ENCODE measurements around the gene HIPK1.
A peak's percentile ranks its signal among the peaks of the same experiment; 100 is the strongest.

Gene HIPK1

DNA sequence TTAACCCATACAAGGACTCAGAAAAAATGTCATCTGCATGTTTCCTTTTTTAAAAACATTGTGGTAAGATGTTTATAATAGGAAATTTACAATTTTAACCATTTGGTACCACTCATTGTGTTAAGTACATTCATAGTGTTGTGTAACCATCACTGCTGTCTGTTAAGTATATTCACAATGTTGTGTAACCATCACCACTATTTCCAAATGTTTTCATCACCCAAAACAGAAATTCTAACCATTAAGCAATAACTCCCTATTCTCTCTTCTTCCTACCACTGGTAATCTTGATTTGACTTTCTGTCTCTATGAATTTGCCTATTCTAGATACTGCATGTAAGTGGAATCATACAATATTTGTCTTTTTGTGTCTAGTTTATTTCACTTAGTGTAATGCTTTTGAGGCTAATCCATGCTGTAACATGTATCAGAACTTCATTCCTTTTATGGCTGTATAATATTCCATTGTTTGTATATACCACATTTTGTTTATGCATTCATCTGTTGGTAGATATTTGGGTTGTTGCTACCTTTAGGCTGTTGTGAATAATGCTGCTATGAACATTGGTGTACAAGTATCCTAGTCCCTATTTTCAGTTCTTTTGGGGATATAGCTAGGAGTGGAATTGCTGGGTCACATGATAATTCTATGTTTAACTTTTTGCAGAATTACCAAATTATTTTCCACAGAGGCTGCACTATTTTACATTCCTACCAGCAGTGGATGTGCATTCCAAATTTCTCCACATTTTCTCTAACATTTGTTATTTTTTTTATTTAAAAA, 14.1 kb downstream of the HIPK1 start:
- TF ChIP-seq GATA2 (IDR thresholded peaks at IDR 0.05; ENCODE audit: low read depth, low read length): no peak
- TF ChIP-seq GATA3 (IDR thresholded peaks at IDR 0.05; ENCODE audit: low read depth, low read length): no peak

- no peak for TF ChIP-seq GATA2 (IDR thresholded peaks at IDR 0.05; ENCODE audit: low read depth, low read length)
- no peak for TF ChIP-seq GATA3 (IDR thresholded peaks at IDR 0.05; ENCODE audit: low read depth, low read length)
Measured at GRCh38 chr1:113945329-113945728, 16.2 kb downstream of the HIPK1 start.

GRCh38 chr1:113946112-113946511, 17.0 kb downstream of the HIPK1 start:
- TF ChIP-seq GATA2 (IDR thresholded peaks at IDR 0.05; ENCODE audit: low read depth, low read length): no peak
- TF ChIP-seq GATA3 (IDR thresholded peaks at IDR 0.05; ENCODE audit: low read depth, low read length): no peak

DNA sequence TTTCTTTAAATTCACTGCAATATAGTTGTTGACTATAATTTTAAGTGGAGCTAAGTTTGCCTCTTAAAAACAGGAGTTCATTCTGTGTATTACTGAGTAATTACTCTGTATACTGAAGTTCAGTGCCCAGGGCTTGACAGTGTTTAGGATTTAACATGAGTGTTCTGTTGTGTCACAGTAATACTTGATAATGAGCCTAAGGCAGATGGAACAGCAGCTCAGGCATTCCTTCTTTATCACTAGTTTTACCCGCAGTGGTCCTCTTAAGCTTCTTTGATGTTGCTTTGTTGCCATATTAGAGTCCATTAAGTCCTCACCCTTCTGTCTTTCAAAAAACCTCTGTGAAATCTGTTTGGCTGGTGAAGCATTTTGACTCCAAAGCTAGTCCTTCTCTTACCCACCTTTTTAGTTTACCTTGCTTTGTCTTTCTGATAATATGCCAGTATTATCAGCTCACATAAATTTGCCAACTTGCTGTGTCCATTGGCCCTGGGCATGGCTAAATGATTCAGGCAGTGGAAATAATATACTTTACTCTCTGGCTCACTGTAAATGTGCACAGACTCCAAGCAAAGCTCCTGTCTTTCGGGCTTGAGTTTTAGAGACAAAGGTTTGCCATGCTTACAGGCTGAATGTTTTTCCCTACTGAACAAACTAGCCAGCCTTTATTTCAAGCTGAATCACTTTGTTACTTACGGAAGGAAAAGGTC, 17.7 kb downstream of the HIPK1 start:
- TF ChIP-seq GATA3 (IDR thresholded peaks at IDR 0.05; ENCODE audit: low read depth, low read length) (no peak), GATA2 (IDR thresholded peaks at IDR 0.05; ENCODE audit: low read depth, low read length) (no peak)

DNA sequence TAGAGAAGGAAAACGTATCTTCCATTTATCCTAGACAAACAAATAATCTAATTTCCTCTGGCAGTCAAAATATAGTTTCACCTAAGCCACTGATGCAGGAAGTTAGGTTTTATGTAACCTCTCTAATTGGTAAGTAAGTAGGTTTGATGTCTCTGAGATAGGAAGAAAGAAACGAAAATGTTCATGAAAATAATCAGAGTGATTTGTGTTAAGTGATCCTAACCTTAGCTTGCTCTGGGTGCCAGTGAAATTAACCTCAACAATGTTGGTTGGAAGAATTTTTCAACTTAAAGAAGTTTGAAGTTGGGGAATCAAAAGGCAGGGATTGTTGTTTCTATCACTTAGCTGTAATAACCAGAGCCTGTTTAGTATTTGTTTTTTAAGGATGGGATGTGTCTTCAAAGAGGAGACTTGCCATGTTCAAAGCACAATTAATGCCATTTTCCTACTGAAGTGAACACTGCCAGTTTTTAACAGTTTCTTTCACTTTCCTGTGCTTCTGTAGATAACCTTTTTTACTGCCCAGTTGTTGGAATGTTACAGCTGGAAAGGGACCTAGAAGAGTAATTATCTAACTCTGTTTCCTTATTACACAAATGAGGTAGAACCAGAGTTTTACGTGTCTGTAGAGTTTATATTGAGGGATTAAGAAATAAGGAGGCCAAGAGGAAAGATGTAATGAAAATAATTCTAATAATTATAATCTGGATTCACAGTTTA, 18.4 kb downstream of the HIPK1 start:
- TF ChIP-seq GATA2 (IDR thresholded peaks at IDR 0.05; ENCODE audit: low read depth, low read length) (no peak), GATA3 (IDR thresholded peaks at IDR 0.05; ENCODE audit: low read depth, low read length) (no peak)

DNA sequence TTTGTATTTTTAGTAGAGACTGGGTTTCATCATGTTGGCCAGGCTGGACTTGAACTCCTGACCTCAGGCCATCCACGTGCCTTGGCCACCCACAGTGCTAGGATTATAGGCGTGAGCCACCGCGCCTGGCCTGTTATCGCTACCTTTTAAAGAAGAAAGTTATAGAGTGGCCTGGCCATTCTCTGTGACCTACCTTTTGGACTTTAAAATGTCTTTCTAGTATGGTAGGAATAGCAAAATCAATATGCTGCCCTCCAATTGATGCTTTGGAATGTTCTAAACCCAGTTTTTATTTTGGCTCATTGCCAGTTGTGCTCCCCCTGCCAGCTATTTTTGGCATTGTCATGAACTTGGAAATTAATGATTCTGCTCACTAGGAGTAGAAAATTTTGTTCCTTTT, 19.9 kb downstream of the HIPK1 start:
- no peak for TF ChIP-seq GATA3 (IDR thresholded peaks at IDR 0.05; ENCODE audit: low read depth, low read length)
- no peak for TF ChIP-seq GATA2 (IDR thresholded peaks at IDR 0.05; ENCODE audit: low read depth, low read length)

DNA sequence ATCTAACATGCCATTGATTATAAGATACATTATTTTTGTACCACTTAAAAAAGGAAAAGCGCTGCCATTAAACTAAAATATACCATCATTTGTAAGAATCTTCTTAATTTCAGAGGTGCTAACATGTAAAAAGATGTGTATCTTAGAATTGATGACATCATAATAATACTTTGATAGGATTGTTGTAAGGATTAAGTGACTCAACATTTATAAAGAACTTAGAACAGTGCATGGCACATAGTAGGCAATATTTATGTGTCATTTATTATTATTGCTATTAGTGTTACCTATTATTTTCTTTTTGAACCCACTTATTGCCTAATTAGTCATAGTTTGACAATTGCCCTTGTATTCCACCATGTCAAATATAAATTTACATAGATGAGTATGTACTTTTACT, 21.8 kb downstream of the HIPK1 start:
- no peak for TF ChIP-seq GATA2 (IDR thresholded peaks at IDR 0.05; ENCODE audit: low read depth, low read length)
- no peak for TF ChIP-seq GATA3 (IDR thresholded peaks at IDR 0.05; ENCODE audit: low read depth, low read length)

DNA sequence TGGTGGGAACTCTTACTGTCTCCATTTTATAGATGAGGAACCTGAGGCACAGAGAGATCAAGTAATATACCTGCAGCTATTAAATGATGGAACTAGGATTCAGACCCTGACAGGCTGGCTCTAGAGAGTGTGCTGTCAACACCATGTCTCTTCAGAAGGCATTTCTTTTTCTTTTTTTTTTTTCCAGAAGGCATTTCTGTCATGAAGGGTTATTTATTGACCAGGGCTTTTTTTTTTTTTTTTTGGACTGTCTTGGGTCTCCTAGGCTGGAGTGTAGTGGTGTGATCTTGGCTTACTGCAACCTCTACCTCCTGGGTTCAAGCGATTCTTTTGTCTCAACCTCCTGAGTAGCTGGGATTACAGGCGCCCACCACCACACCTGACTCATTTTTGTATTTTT, 22.6 kb downstream of the HIPK1 start:
- TF ChIP-seq GATA3 (IDR thresholded peaks at IDR 0.05; ENCODE audit: low read depth, low read length) (no peak), GATA2 (IDR thresholded peaks at IDR 0.05; ENCODE audit: low read depth, low read length) (no peak)

DNA sequence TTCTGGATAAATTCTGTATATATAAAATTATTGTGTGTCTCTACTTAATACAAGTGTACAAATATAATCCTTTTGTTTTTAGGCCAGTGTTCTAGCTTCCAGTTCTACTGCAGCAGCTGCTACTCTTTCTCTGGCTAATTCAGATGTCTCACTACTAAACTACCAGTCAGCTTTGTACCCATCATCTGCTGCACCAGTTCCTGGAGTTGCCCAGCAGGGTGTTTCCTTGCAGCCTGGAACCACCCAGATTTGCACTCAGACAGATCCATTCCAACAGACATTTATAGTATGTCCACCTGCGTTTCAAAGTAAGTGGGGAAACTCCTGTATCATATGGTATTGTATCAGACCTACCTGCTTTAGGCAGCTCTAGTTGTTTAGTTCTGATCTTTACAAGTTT, 28.9 kb downstream of the HIPK1 start:
- no peak for TF ChIP-seq GATA2 (IDR thresholded peaks at IDR 0.05; ENCODE audit: low read depth, low read length)
- TF ChIP-seq GATA3 (IDR thresholded peaks at IDR 0.05; ENCODE audit: low read depth, low read length): no peak

- TF ChIP-seq GATA3 (IDR thresholded peaks at IDR 0.05; ENCODE audit: low read depth, low read length) (no peak), GATA2 (IDR thresholded peaks at IDR 0.05; ENCODE audit: low read depth, low read length) (no peak)
Measured at GRCh38 chr1:113958691-113959090, 29.6 kb downstream of the HIPK1 start.

DNA sequence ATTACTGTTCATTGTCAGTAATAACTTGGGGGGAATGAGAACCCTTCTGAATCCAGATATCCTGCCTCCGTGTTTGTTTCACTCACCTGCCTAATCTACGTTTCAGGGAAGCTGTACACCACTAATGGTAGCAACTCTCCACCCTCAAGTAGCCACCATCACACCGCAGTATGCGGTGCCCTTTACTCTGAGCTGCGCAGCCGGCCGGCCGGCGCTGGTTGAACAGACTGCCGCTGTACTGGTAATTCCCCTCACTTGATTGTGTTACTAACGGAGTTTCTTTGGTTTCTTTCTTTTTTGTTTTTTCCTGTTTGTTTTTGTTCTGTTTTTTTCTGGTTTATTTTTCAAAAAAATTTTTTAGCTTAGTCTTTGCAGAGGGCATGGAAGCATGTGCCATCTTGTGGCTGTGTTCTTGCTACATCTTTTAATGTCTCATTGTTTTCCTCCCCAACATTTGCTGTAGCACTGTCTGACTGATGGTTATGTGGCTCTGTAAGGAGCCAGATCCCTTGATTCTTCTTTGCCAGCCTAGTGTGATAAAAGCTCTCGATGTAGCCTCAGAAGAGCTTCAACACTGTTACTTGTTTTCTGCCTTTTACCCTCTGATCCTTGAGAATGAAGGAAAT, 34.3 kb downstream of the HIPK1 start:
- TF ChIP-seq GATA2 (IDR thresholded peaks at IDR 0.05; ENCODE audit: low read depth, low read length): no peak
- no peak for TF ChIP-seq GATA3 (IDR thresholded peaks at IDR 0.05; ENCODE audit: low read depth, low read length)

GRCh38 chr1:113965703-113966412, 36.7 kb downstream of the HIPK1 start:
- no peak for TF ChIP-seq GATA2 (IDR thresholded peaks at IDR 0.05; ENCODE audit: low read depth, low read length)
- 0 out of 2 replicates have a peak, but pooled peaks have one; percentile 21 for TF ChIP-seq GATA3 (IDR thresholded peaks at IDR 0.05; ENCODE audit: low read depth, low read length)

GRCh38 chr1:113972954-113973353, 43.8 kb downstream of the HIPK1 start:
- TF ChIP-seq GATA2 (IDR thresholded peaks at IDR 0.05; ENCODE audit: low read depth, low read length) (no peak), GATA3 (IDR thresholded peaks at IDR 0.05; ENCODE audit: low read depth, low read length) (no peak)

Data from SH-SY5Y (cell line).